Common myeloid progenitor, CD34-positive (primary cell): ENCODE results near the gene MYRIP.
"Not testable (repeated sequence)": the region's sequence is repeated elsewhere in the genome, so short reads cannot be mapped to it uniquely, and the experiment has no call there.

Experiments used
- CTCF ChIA-PET: fragments of 350-600 bp; sonication (Branson Sonifier 250); formaldehyde crosslinking; loops from one replicate; lab custom pipeline; 2021; ENCODE audit warnings: antibody characterized with exemption; lab: Charles Lee
- POLR2A ChIA-PET: fragments of 350-600 bp; sonication (Branson Sonifier 250); formaldehyde crosslinking; loops from one replicate; lab custom pipeline; 2021; ENCODE audit warnings: antibody characterized with exemption; lab: Charles Lee
- DNase-seq, 3 donors: peaks; one replicate each; pipeline versions ENCODE4 v3.0.0 to v3.0.0-alpha.2; 2013
- H3K27ac ChIP-seq, 2 experiments: 1 replicate in 1 of 2; 2 replicates in 1 of 2; pipeline ENCODE4 v1.7.0; 2013; ENCODE audit warnings: inconsistent platforms in 2 of 2, low read length in 2 of 2, mild to moderate bottlenecking in 2 of 2, low read depth in 1 of 2, moderate library complexity in 1 of 2; ENCODE audit not compliant: severe bottlenecking in 2 of 2, insufficient read depth in 1 of 2, poor library complexity in 1 of 2
- H3K27me3 ChIP-seq, 5 experiments: replicated peaks in 2 of 5; 1 replicate in 3 of 5; 2 replicates in 2 of 5; pipeline versions ENCODE4 v1.6.1 to v1.7.0; 2013; ENCODE audit warnings: low read length in 4 of 5, mild to moderate bottlenecking in 2 of 5, moderate library complexity in 2 of 5, inconsistent platforms in 1 of 5; ENCODE audit not compliant: insufficient read depth in 5 of 5, control insufficient read depth in 4 of 5
- H3K36me3 ChIP-seq, 4 experiments: 1 replicate in 2 of 4; 2 replicates in 2 of 4; pipeline versions ENCODE4 v1.6.1 to v1.7.0; 2013; ENCODE audit warnings: low read length in 3 of 4, control low read depth in 1 of 4, mild to moderate bottlenecking in 1 of 4; ENCODE audit not compliant: control insufficient read depth in 4 of 4, insufficient read depth in 4 of 4
- H3K4me1 ChIP-seq, 4 experiments: 1 replicate in 3 of 4; 2 replicates in 1 of 4; pipeline versions ENCODE4 v1.6.1 to v1.7.1; 2013; ENCODE audit warnings: low read length in 3 of 4, mild to moderate bottlenecking in 3 of 4, control low read depth in 1 of 4, inconsistent platforms in 1 of 4, moderate library complexity in 1 of 4; ENCODE audit not compliant: control insufficient read depth in 4 of 4, insufficient read depth in 4 of 4; ENCODE audit errors: control extremely low read depth in 1 of 4
- H3K4me3 ChIP-seq, 7 experiments: 1 replicate in 4 of 7; 2 replicates in 3 of 7; pipeline versions ENCODE4 v1.5.1 to v1.7.0; 2013; ENCODE audit warnings: mild to moderate bottlenecking in 7 of 7, low read length in 6 of 7, moderate library complexity in 6 of 7, inconsistent platforms in 2 of 7, low read depth in 2 of 7, control low read depth in 1 of 7; ENCODE audit not compliant: insufficient read depth in 4 of 7, control insufficient read depth in 1 of 7; ENCODE audit errors: extremely low read depth in 1 of 7
- H3K9me3 ChIP-seq, 5 experiments: 1 replicate in 4 of 5; 2 replicates in 1 of 5; pipeline versions ENCODE4 v1.6.1 to v1.7.1; 2013; ENCODE audit warnings: low read length in 4 of 5, mild to moderate bottlenecking in 2 of 5, inconsistent platforms in 1 of 5, low read depth in 1 of 5, moderate library complexity in 1 of 5; ENCODE audit not compliant: control insufficient read depth in 4 of 5, insufficient read depth in 2 of 5; ENCODE audit errors: control extremely low read depth in 1 of 5
- WGBS: methylation state at CpG from one replicate; pipeline ENCODE4 v1.1.5; 2013; ENCODE audit not compliant: insufficient coverage; 5-methylcytosine and 5-hydroxymethylcytosine counted together

MYRIP gene

GRCh38 chr3:40018369-40018768 is 209.0 kb downstream of the MYRIP start:
- POLR2A ChIA-PET, result no interaction called here

DNA sequence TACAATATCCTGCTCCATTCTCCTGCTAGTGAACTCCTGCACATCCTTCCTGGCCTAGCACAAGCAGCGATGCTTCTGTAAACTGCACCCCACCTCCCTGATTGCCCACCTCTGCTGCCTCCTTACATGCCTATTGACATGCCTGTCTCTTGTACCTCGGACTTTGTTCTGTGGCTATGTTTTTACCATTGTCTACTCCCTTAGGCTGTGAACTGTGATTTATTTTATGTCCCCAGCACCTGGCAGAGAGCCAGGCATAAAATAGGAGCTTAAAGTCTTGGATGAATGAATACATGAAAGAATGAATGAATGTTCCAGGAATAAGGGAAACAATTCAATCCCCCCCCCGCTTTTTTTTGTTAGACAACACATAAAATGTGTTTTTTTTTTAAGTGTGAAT is 210.0 kb downstream of the MYRIP start:
- WGBS, result 100% methylated on average over 1 of the region's 3 CpGs
- no peak overlapping the region for H3K27ac ChIP-seq
- POLR2A ChIA-PET, result no interaction called here
- CTCF ChIA-PET, result no interaction called here
- no peaks in the 10 kb centered on the region for H3K4me1 ChIP-seq
- H3K9me3 ChIP-seq, result peaks cover 0 to 5% (median 0%) of the 10 kb centered on the region in 5 experiments
- H3K36me3 ChIP-seq, result no peaks in the 10 kb centered on the region
- no peak for DNase-seq
- peaks cover 0 to 4% (median 0%) of the 10 kb centered on the region in 5 experiments for H3K27me3 ChIP-seq
- no peak overlapping the region for H3K4me3 ChIP-seq

More at GRCh38 chr3:40018369-40018768, 209.0 kb downstream of the MYRIP start:
- H3K9me3 ChIP-seq, result peaks cover 0 to 2% (median 0%) of the 10 kb centered on the region in 5 experiments
- peaks cover 0 to 4% (median 2%) of the 10 kb centered on the region in 5 experiments for H3K27me3 ChIP-seq
- 86% methylated on average over 2 of the region's 2 CpGs for WGBS
- no peaks in the 10 kb centered on the region for H3K36me3 ChIP-seq
- H3K4me1 ChIP-seq, result no peaks in the 10 kb centered on the region
- H3K27ac ChIP-seq, result no peak overlapping the region
- H3K4me3 ChIP-seq, result no peak overlapping the region
- CTCF ChIA-PET, result no interaction called here
- no peak for DNase-seq

- DNase-seq, result no peak
- H3K36me3 ChIP-seq, result no peaks in the 10 kb centered on the region
- H3K27ac ChIP-seq, result no peak overlapping the region
- H3K4me3 ChIP-seq, result no peak overlapping the region
- ChIA-PET POLR2A (no interaction called here), CTCF (no interaction called here)
- peaks cover 0 to 4% (median 0%) of the 10 kb centered on the region in 5 experiments for H3K27me3 ChIP-seq
- no peaks in the 10 kb centered on the region for H3K4me1 ChIP-seq
- WGBS, result 86% methylated on average over 1 of the region's 2 CpGs
- H3K9me3 ChIP-seq, result peaks cover 0 to 13% (median 2%) of the 10 kb centered on the region in 5 experiments
Measured at GRCh38 chr3:40020689-40021088, 211.3 kb downstream of the MYRIP start.

DNA sequence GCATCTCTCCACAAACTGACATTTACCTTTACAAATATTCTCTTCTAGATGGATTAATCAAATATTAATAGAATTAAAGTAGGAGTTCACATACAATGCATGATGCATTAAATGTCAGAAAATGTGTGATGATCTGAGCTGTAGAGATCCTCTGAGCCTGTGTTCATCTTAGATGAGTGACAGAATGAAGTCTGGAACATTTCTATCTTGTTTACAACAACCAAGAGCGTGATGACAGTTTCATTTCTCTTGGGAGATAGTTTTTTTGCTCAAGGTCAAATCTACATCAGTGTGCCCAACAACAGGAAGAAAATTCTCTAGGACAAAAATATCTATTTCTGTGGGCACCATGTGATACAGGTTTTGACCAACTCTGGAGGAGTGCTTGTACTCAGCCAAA is 211.9 kb downstream of the MYRIP start:
- Histone ChIP-seq H3K9me3 (peaks cover 0 to 18% (median 2%) of the 10 kb centered on the region in 5 experiments), H3K27me3 (peaks cover 0 to 4% (median 0%) of the 10 kb centered on the region in 5 experiments), H3K36me3 (no peaks in the 10 kb centered on the region), H3K4me1 (no peaks in the 10 kb centered on the region), H3K4me3 (no peak overlapping the region), H3K27ac (no peak overlapping the region)
- ChIA-PET POLR2A (no interaction called here), CTCF (no interaction called here)
- no peak for DNase-seq
- WGBS, result no CpG with 5 or more reads among the region's 1 CpG

DNA sequence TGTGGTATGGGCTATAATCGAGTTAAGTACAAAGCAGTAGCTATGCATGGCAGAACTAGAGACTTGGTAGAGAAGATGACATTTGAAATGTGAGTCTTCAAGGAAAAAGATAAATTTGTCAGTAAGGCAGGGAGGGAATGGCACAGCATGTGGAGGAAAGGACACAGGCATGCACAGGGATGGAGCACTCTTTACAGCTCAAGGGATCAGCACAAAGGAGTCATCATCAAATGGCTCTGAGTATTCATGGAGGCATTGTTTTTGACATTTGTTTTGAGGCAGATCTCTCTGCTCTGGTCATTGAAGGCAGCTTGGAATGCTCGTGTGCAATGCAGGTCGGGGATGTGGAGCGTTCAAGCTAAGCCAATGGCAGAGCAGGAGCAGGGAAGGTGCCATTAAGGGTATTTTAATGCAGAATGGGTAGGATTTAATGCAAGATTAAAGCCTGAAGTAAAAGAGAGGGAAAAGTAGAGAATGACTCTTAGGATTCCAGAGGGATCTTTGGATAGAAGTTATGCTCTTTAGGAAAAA is 213.0 kb downstream of the MYRIP start:
- no peak for DNase-seq
- no peaks in the 10 kb centered on the region for H3K36me3 ChIP-seq
- ChIA-PET POLR2A (no interaction called here), CTCF (no interaction called here)
- WGBS, result 83% methylated on average over 4 of the region's 4 CpGs
- no peaks in the 10 kb centered on the region for H3K4me1 ChIP-seq
- H3K4me3 ChIP-seq, result no peak overlapping the region
- H3K27ac ChIP-seq, result no peak overlapping the region
- peaks cover 0 to 25% (median 4%) of the 10 kb centered on the region in 5 experiments for H3K9me3 ChIP-seq
- peaks cover 0 to 4% (median 0%) of the 10 kb centered on the region in 5 experiments for H3K27me3 ChIP-seq

GRCh38 chr3:40024526-40024925 is 215.1 kb downstream of the MYRIP start:
- Histone ChIP-seq H3K27me3 (no peaks in the 10 kb centered on the region), H3K27ac (no peak overlapping the region), H3K36me3 (no peaks in the 10 kb centered on the region), H3K9me3 (peaks cover 0 to 30% (median 4%) of the 10 kb centered on the region in 5 experiments), H3K4me1 (no peaks in the 10 kb centered on the region), H3K4me3 (no peak overlapping the region)
- 100% methylated on average over 1 of the region's 2 CpGs for WGBS
- no peak for DNase-seq
- ChIA-PET CTCF (no interaction called here), POLR2A (no interaction called here)

DNA sequence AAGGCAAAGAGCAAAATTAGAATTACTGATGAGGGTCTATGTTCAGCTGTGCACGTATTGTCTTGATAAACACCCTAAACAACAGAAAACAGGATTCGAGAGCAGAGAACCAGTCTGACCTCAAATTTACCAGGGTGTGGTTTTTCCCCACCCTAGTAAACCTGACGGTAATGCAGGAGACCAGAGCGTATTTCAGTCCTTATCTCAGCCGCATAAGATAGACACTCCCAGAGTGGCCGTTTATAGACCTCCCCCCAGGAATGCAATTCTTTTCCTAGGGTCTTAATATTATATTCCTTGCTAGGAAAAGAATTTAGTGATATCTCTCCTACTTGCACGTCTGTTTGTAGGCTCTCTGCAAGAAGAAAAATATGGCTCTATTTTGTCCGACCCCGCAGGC is 216.5 kb downstream of the MYRIP start:
- H3K36me3 ChIP-seq, H3K4me1 ChIP-seq, H3K4me3 ChIP-seq, H3K27me3 ChIP-seq, POLR2A ChIA-PET, H3K27ac ChIP-seq, CTCF ChIA-PET: not testable (repeated sequence)
- 93% methylated on average over 5 of the region's 9 CpGs for WGBS
- H3K9me3 ChIP-seq, result peaks cover 0 to 30% (median 4%) of the 10 kb centered on the region in 5 experiments
- DNase-seq, result peak in 2 of 3 donors; percentile 1 to 6
